Left cardiac atrium (tissue), 4 donors: ENCODE data around the gene AMELX. TPM values are rescaled to one million over a fixed set of nuclear protein-coding genes. Genes with fewer than 3 reads are reported as not detected.

Experiments used
- ATAC-seq, 2 donors: fragments of 200-7000 bp; cut with Tn5 transposase; one replicate each; pipeline ENCODE4 v1.9.1; 2020; ENCODE audit warnings: mild to moderate bottlenecking in 2 of 2, moderate library complexity in 2 of 2
- DNase-seq: peaks from one replicate; pipeline ENCODE4 v3.0.0-alpha.2; 2020
- intact Hi-C, 2 donors: fragments of 100-400 bp; cut with DNase I; formaldehyde crosslinking; loops; one replicate each; pipeline versions ENCODE4 v1.14.1 to v1.15.1; 2022 to 2023
- total RNA-seq, 2 donors: library from RNA; stranded (reverse); fragmentation: NEBNext Ultra II Directional; extraction: Animal tissue kit (Norgen Biotek cat#: 25700); gene quantifications; one replicate each; pipeline ENCODE4 v1.2.1, GENCODE V29; 2021
- donor health status: DM: no; HTN: yes; CAD: no.
- donor health status: DM: no; HTN: yes; CAD: no; lungs with severe emphysema.
- donor health status: DM: yes; HTN: yes; CAD: no.
- donor health status: Dilated cardiomyopathy.

AMELX gene
- total RNA-seq, 2 donors from 2014 or later, result not detected

- intact Hi-C loops, result no loop called here
- ATAC-seq (no peak), DNase-seq (no peak)
These were observed 5.4 kb downstream of the AMELX start for GRCh38 chrX:11298600-11298999.

- no peak for ATAC-seq
- intact Hi-C loops, result no loop called here
- no peak for DNase-seq
These were observed 11.6 kb downstream of the AMELX start for GRCh38 chrX:11304829-11305228.

- DNase-seq, result no peak
- ATAC-seq, result no peak
These were observed 12.4 kb downstream of the AMELX start for GRCh38 chrX:11305641-11306040.

GRCh38 chrX:11309220-11309619 is 16.0 kb downstream of the AMELX start:
- no peak for DNase-seq
- ATAC-seq, result no peak
- intact Hi-C loops, result no loop called here

More at GRCh38 chrX:11305641-11306040, 12.4 kb downstream of the AMELX start:
- intact Hi-C loops, result no loop called here

GRCh38 chrX:11311706-11312105 is 18.5 kb downstream of the AMELX start:
- ATAC-seq (no peak), DNase-seq (no peak)
- intact Hi-C loops, result no loop called here

- intact Hi-C loops, result no loop called here
- ATAC-seq (no peak), DNase-seq (no peak)
These were observed 26.8 kb downstream of the AMELX start for GRCh38 chrX:11319806-11320520.

GRCh38 chrX:11321986-11322385 is 28.8 kb downstream of the AMELX start:
- ATAC-seq (no peak), DNase-seq (no peak)
- intact Hi-C loops, result no loop called here

GRCh38 chrX:11328134-11328533 is 34.9 kb downstream of the AMELX start:
- intact Hi-C loops, result no loop called here
- ATAC-seq (no peak), DNase-seq (no peak)

- DNase-seq, result no peak
- no peak for ATAC-seq
- intact Hi-C loops, result no loop called here
These were observed 35.8 kb downstream of the AMELX start for GRCh38 chrX:11329021-11329420.

GRCh38 chrX:11331788-11332187 is 38.6 kb downstream of the AMELX start:
- ATAC-seq (no peak), DNase-seq (no peak)
- intact Hi-C loops, result no loop called here

- ATAC-seq, result no peak
- DNase-seq, result no peak
- intact Hi-C loops, result no loop called here
These were observed 41.0 kb downstream of the AMELX start for GRCh38 chrX:11334165-11334564.

- intact Hi-C loops, result no loop called here
- no peak for DNase-seq
- no peak for ATAC-seq
These were observed 43.0 kb downstream of the AMELX start for GRCh38 chrX:11336201-11336600.

GRCh38 chrX:11337292-11338009 is 44.2 kb downstream of the AMELX start:
- no peak for DNase-seq
- intact Hi-C loops, result no loop called here

GRCh38 chrX:11341274-11342201 is 48.3 kb downstream of the AMELX start:
- ATAC-seq (peak; percentile 71 to 96), DNase-seq (peak; percentile 78)
- intact Hi-C loops, result no loop called here

More at GRCh38 chrX:11337292-11338009, 44.2 kb downstream of the AMELX start:
- no peak for ATAC-seq

GRCh38 chrX:11342673-11343072 is 49.5 kb downstream of the AMELX start:
- intact Hi-C loops, result no loop called here
- no peak for DNase-seq
- no peak for ATAC-seq

GRCh38 chrX:11346121-11346682 is 53.0 kb downstream of the AMELX start:
- DNase-seq (no peak), ATAC-seq (no peak)
- intact Hi-C loops, result no loop called here

- ATAC-seq, result no peak
- no peak for DNase-seq
- intact Hi-C loops, result no loop called here
These were observed 54.1 kb downstream of the AMELX start for GRCh38 chrX:11347300-11347699.

- intact Hi-C loops, result no loop called here
- DNase-seq (no peak), ATAC-seq (no peak)
These were observed 55.8 kb downstream of the AMELX start for GRCh38 chrX:11349020-11349419.

GRCh38 chrX:11349661-11350337 is 56.6 kb downstream of the AMELX start:
- intact Hi-C loops, result no loop called here

More at GRCh38 chrX:11349661-11350337, 56.6 kb downstream of the AMELX start:
- DNase-seq (no peak), ATAC-seq (no peak)
